ENCODE measurements around the gene SLC35E2B. TPM values are rescaled to one million over a fixed set of nuclear protein-coding genes. Genes with fewer than 3 reads are reported as not detected.

The SLC35E2B gene
- total and polyA plus RNA-seq, 4 donors, result 11.1 to 19.3 (median 12.6) TPM

DNA sequence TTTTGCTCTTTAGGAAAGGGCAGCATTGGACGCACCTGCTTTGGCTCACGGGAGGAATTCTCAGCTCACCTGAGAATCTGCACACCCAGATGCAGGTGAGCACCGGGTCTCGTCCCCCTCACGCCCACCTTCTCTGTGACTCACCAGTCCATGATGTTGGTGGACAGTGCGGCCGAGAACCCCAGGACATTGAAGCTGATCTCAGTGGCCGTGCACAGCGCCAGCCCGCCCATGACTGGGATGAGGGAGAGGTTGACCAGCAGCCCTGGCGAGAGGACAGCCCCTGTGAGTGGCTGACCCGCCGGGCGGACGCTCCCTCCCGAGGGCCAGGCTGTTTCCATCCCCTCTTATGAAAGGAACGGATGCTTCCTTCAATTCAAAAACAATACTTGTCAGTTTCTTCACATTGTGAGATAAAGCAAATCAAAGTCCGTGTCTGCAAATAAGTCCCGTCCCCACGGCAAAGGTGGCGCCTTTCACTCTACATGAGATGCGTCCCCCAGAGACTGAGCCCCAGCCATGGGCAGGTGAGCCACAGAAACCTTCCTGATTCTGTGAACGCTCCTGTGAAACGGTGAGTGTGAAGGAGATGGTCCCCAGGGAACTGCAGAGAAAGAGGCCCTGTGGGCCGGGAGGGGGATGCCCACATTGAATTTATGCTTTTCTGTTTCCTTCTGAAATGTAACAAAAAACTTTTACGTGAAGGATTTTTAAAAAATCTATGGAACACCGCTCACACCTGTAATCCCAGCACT, 21.1 kb downstream of the SLC35E2B start:
- H3K27ac ChIP-seq (ENCODE audit: low read depth in 1 of 2, low read length in 2 of 2), result no peak overlapping the region
- 89% methylated on average over 27 of the region's 27 CpGs for WGBS
- H3K36me3 ChIP-seq (ENCODE audit: control insufficient read depth in 4 of 4, insufficient read depth in 3 of 4, low read depth in 1 of 4, low read length in 3 of 4), result peaks cover 5 to 35% (median 23%) of the 10 kb centered on the region in 4 donors
- no peaks in the 10 kb centered on the region for H3K27me3 ChIP-seq (ENCODE audit: control insufficient read depth in 4 of 4, insufficient read depth in 4 of 4, low read length in 3 of 4)
- H3K4me3 ChIP-seq (ENCODE audit: low read depth in 1 of 3, low read length in 3 of 3), result no peak overlapping the region
- no peak for DNase-seq (ENCODE audit: low spot score)
- TF ChIP-seq HNF4A (conservative IDR thresholded peaks at IDR 0.05) (no peak), RAD21 (IDR thresholded peaks at IDR 0.05) (no peak), GABPA (IDR thresholded peaks at IDR 0.05 in 1 of 2, conservative IDR thresholded peaks at IDR 0.05 in 1 of 2) (no peak), TAF1 (conservative IDR thresholded peaks at IDR 0.05) (no peak), ZBTB33 (IDR thresholded peaks at IDR 0.05) (no peak)
- H3K9me3 ChIP-seq (ENCODE audit: control insufficient read depth in 4 of 4, low read length in 3 of 4), result no peaks in the 10 kb centered on the region
- H3K4me1 ChIP-seq (ENCODE audit: control insufficient read depth in 4 of 4, insufficient read depth in 4 of 4, low read length in 3 of 4), result no peaks in the 10 kb centered on the region
- H3K9ac ChIP-seq (ENCODE audit: low read depth in 1 of 2, low read length in 2 of 2), result no peak overlapping the region

GRCh38 chr1:1670866-1671265, 21.7 kb downstream of the SLC35E2B start:
- no peak overlapping the region for H3K4me3 ChIP-seq (ENCODE audit: low read depth in 1 of 3, low read length in 3 of 3)
- H3K9me3 ChIP-seq (ENCODE audit: control insufficient read depth in 4 of 4, low read length in 3 of 4), result no peaks in the 10 kb centered on the region
- WGBS, result 97% methylated on average over 24 of the region's 24 CpGs

DNA sequence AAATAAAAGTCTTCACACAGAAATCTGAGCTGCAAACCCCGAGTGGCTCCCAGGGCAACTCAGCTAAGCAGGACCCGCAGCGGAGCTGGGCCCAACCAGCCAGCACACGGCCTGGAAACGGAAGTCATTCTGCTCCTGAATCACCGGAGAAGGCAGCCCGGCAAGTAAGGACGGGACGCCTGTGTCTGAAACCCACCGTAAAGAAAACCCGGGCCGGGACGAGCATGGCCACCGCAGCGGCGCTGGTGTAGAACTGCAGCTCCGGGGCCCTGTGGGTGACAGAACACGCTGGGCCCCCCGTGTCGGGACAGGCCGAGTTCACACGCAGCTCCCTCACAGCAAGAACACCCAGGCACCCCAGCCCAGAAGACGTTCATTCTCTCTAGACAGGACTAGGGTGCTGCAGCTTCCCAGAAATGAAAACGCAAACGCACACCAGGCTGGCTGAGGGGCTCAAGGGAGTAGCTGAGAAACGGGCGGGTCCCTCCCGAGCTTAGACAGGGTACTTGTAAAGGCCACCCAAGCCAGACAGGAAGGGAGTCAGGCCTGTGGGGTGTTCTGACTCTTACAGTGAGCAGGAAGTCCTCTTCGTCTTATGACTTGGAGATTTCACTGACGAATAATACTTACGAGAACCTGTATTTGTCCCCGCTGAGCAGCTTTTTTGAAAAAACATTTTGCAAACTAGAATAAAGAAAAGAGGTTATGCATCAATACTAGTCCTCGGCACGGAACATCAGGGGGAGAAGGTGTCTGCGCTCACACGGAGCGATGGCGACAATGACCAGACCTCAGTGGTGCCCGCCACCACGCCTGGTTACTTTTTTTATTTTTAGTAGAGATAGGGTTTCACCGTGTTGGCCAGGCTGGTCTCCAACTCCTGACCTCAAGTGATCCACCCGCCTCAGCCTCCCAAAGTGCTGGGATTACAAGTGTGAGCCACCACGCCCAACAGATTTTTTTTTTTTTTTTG, 22.8 kb downstream of the SLC35E2B start:
- DNase-seq (ENCODE audit: low spot score), result no peak
- Histone ChIP-seq H3K27ac (ENCODE audit: low read depth in 1 of 2, low read length in 2 of 2) (no peak overlapping the region), H3K36me3 (ENCODE audit: control insufficient read depth in 4 of 4, insufficient read depth in 3 of 4, low read depth in 1 of 4, low read length in 3 of 4) (peaks cover 15 to 52% (median 32%) of the 10 kb centered on the region in 4 donors), H3K9me3 (ENCODE audit: control insufficient read depth in 4 of 4, low read length in 3 of 4) (no peaks in the 10 kb centered on the region), H3K9ac (ENCODE audit: low read depth in 1 of 2, low read length in 2 of 2) (no peak overlapping the region), H3K4me3 (ENCODE audit: low read depth in 1 of 3, low read length in 3 of 3) (no peak overlapping the region), H3K27me3 (ENCODE audit: control insufficient read depth in 4 of 4, insufficient read depth in 4 of 4, low read length in 3 of 4) (no peaks in the 10 kb centered on the region), H3K4me1 (ENCODE audit: control insufficient read depth in 4 of 4, insufficient read depth in 4 of 4, low read length in 3 of 4) (no peaks in the 10 kb centered on the region)
- TF ChIP-seq FOXA2 (IDR thresholded peaks at IDR 0.05) (no peak), RXRA (IDR thresholded peaks at IDR 0.05) (no peak), JUND (IDR thresholded peaks at IDR 0.05) (no peak), REST (IDR thresholded peaks at IDR 0.05) (no peak), ATF3 (IDR thresholded peaks at IDR 0.05) (no peak), HNF4G (IDR thresholded peaks at IDR 0.05) (no peak)
- TF ChIP-seq, protein P1, sequence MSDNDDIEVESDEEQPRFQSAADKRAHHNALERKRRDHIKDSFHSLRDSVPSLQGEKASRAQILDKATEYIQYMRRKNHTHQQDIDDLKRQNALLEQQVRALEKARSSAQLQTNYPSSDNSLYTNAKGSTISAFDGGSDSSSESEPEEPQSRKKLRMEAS (IDR thresholded peaks at IDR 0.05), result no peak
- TF ChIP-seq, protein P2, sequence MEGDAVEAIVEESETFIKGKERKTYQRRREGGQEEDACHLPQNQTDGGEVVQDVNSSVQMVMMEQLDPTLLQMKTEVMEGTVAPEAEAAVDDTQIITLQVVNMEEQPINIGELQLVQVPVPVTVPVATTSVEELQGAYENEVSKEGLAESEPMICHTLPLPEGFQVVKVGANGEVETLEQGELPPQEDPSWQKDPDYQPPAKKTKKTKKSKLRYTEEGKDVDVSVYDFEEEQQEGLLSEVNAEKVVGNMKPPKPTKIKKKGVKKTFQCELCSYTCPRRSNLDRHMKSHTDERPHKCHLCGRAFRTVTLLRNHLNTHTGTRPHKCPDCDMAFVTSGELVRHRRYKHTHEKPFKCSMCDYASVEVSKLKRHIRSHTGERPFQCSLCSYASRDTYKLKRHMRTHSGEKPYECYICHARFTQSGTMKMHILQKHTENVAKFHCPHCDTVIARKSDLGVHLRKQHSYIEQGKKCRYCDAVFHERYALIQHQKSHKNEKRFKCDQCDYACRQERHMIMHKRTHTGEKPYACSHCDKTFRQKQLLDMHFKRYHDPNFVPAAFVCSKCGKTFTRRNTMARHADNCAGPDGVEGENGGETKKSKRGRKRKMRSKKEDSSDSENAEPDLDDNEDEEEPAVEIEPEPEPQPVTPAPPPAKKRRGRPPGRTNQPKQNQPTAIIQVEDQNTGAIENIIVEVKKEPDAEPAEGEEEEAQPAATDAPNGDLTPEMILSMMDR (IDR thresholded peaks at IDR 0.05; ENCODE audit: low read depth, low read length, missing input control), result no peak
- WGBS, result 95% methylated on average over 43 of the region's 43 CpGs

More at GRCh38 chr1:1670866-1671265, 21.7 kb downstream of the SLC35E2B start:
- H3K27ac ChIP-seq (ENCODE audit: low read depth in 1 of 2, low read length in 2 of 2), result no peak overlapping the region
- peaks cover 11 to 42% (median 26%) of the 10 kb centered on the region in 4 donors for H3K36me3 ChIP-seq (ENCODE audit: control insufficient read depth in 4 of 4, insufficient read depth in 3 of 4, low read depth in 1 of 4, low read length in 3 of 4)
- no peaks in the 10 kb centered on the region for H3K27me3 ChIP-seq (ENCODE audit: control insufficient read depth in 4 of 4, insufficient read depth in 4 of 4, low read length in 3 of 4)
- no peak for DNase-seq (ENCODE audit: low spot score)
- H3K4me1 ChIP-seq (ENCODE audit: control insufficient read depth in 4 of 4, insufficient read depth in 4 of 4, low read length in 3 of 4), result no peaks in the 10 kb centered on the region
- TF ChIP-seq GABPA (IDR thresholded peaks at IDR 0.05 in 1 of 2, conservative IDR thresholded peaks at IDR 0.05 in 1 of 2), result no peak
- H3K9ac ChIP-seq (ENCODE audit: low read depth in 1 of 2, low read length in 2 of 2), result no peak overlapping the region

Data from liver (tissue), 9 donors.